ENCODE data around the gene ATG12. TPM values are rescaled to one million over a fixed set of nuclear protein-coding genes. Genes with fewer than 3 reads are reported as not detected.

ATG12 gene
- total RNA-seq, 6 experiments from 2014 or later = 18.4 to 32.4 (median 21.8) TPM

- no peaks in the 10 kb centered on the region for H3K4me1 ChIP-seq
- TF ChIP-seq CTCF (IDR thresholded peaks at IDR 0.05) (no peak), POLR2A (IDR thresholded peaks at IDR 0.05) (no peak)
- no peaks in the 10 kb centered on the region for H3K9me3 ChIP-seq
- no peak overlapping the region for H3K4me3 ChIP-seq
- peaks cover 0 to 4% (median 0%) of the 10 kb centered on the region in 4 donors for H3K36me3 ChIP-seq
- intact Hi-C loops (cut with DNase I) = no loop called here
- ATAC-seq (no peak), DNase-seq (no peak)
- no peaks in the 10 kb centered on the region for H3K27me3 ChIP-seq
- WGBS (ENCODE audit: insufficient coverage, low coverage, low lambda C conversion rate, missing lambda C conversion rate) = 90% methylated on average over 2 of the region's 2 CpGs
- no peak overlapping the region for H3K27ac ChIP-seq
These were observed 34.1 kb upstream of the ATG12 start for GRCh38 chr5:115875447-115875846.

GRCh38 chr5:115873392-115873791 is 32.0 kb upstream of the ATG12 start:
- H3K9me3 ChIP-seq = no peaks in the 10 kb centered on the region
- ATAC-seq (peak in 1 of 4 donors; percentile 48), DNase-seq (no peak)
- no peak overlapping the region for H3K4me3 ChIP-seq
- H3K36me3 ChIP-seq = peaks cover 0 to 4% (median 0%) of the 10 kb centered on the region in 4 donors
- H3K27me3 ChIP-seq = no peaks in the 10 kb centered on the region
- no peak for TF ChIP-seq CTCF (IDR thresholded peaks at IDR 0.05)
- intact Hi-C loops (cut with DNase I) = no loop called here
- WGBS (ENCODE audit: insufficient coverage, low coverage, low lambda C conversion rate, missing lambda C conversion rate) = 79% methylated on average over 1 of the region's 1 CpG
- no peaks in the 10 kb centered on the region for H3K4me1 ChIP-seq
- no peak overlapping the region for H3K27ac ChIP-seq

GRCh38 chr5:115872447-115872846 is 31.1 kb upstream of the ATG12 start:
- H3K9me3 ChIP-seq = no peaks in the 10 kb centered on the region

GRCh38 chr5:115869256-115869795 is 28.0 kb upstream of the ATG12 start:
- ATAC-seq = no peak
- H3K4me3 ChIP-seq = no peak overlapping the region
- TF ChIP-seq CTCF (IDR thresholded peaks at IDR 0.05) = no peak
- TF ChIP-seq POLR2A (IDR thresholded peaks at IDR 0.05) = no peak
- intact Hi-C loops (cut with DNase I) = no loop called here
- no peaks in the 10 kb centered on the region for H3K27me3 ChIP-seq
- WGBS (ENCODE audit: insufficient coverage, low coverage, low lambda C conversion rate, missing lambda C conversion rate) = 88% methylated on average over 3 of the region's 3 CpGs
- peaks cover 0 to 7% (median 0%) of the 10 kb centered on the region in 4 donors for H3K4me1 ChIP-seq
- no peaks in the 10 kb centered on the region for H3K9me3 ChIP-seq
- H3K36me3 ChIP-seq = peaks cover 0 to 4% (median 0%) of the 10 kb centered on the region in 4 donors
- no peak for DNase-seq
- no peak overlapping the region for H3K27ac ChIP-seq

More at GRCh38 chr5:115872447-115872846, 31.1 kb upstream of the ATG12 start:
- WGBS (ENCODE audit: insufficient coverage, low coverage, low lambda C conversion rate, missing lambda C conversion rate) = 90% methylated on average over 2 of the region's 2 CpGs
- ATAC-seq = no peak
- intact Hi-C loops (cut with DNase I) = no loop called here
- TF ChIP-seq CTCF (IDR thresholded peaks at IDR 0.05) (no peak), POLR2A (IDR thresholded peaks at IDR 0.05) (no peak)
- Histone ChIP-seq H3K4me1 (no peaks in the 10 kb centered on the region), H3K27me3 (no peaks in the 10 kb centered on the region), H3K27ac (no peak overlapping the region), H3K36me3 (peaks cover 0 to 4% (median 0%) of the 10 kb centered on the region in 4 donors), H3K4me3 (no peak overlapping the region)
- no peak for DNase-seq

GRCh38 chr5:115859378-115859777 is 18.0 kb upstream of the ATG12 start:
- peaks cover 0 to 16% (median 7%) of the 10 kb centered on the region in 4 donors for H3K4me1 ChIP-seq
- intact Hi-C loops (cut with DNase I) = no loop called here
- no peak overlapping the region for H3K4me3 ChIP-seq
- ATAC-seq (no peak), DNase-seq (no peak)
- H3K27ac ChIP-seq = no peak overlapping the region
- peaks cover 0 to 4% (median 0%) of the 10 kb centered on the region in 4 donors for H3K9me3 ChIP-seq
- TF ChIP-seq POLR2A (IDR thresholded peaks at IDR 0.05) = no peak
- TF ChIP-seq CTCF (IDR thresholded peaks at IDR 0.05) = no peak
- H3K27me3 ChIP-seq = no peaks in the 10 kb centered on the region
- H3K36me3 ChIP-seq = no peaks in the 10 kb centered on the region

Data from right lobe of liver (tissue), 6 donors.